Fibroblast of the aortic adventitia (primary cell): Measurements from ENCODE around the gene ALOX15. TPM values are rescaled to one million over a fixed set of nuclear protein-coding genes. Genes with fewer than 3 reads are reported as not detected.

ENCODE experiments used
- DNase-seq: peaks from one replicate; pipeline ENCODE4 v3.0.0-alpha.2; 2010; ENCODE audit warnings: low read depth
- H3K4me3 ChIP-seq: 2 replicates; pipeline ENCODE4 v1.5.1; 2011; ENCODE audit warnings: low read depth, mild to moderate bottlenecking, control low read depth, low read length, moderate library complexity
- CTCF ChIP-seq: IDR thresholded peaks from 2 replicates; pipeline ENCODE4 v1.5.1; 2011; ENCODE audit warnings: mild to moderate bottlenecking, low read length, control low read depth, inconsistent platforms; ENCODE audit not compliant: insufficient read depth
- total RNA-seq: library from RNA; depleted of rRNA; stranded (reverse); fragments of >200 nt; gene quantifications from 2 replicates; pipeline ENCODE4 v1.2.3, GENCODE V29; 2012; ENCODE audit warnings: low replicate concordance

The ALOX15 gene
- total RNA-seq, 1 donor = not detected

DNA sequence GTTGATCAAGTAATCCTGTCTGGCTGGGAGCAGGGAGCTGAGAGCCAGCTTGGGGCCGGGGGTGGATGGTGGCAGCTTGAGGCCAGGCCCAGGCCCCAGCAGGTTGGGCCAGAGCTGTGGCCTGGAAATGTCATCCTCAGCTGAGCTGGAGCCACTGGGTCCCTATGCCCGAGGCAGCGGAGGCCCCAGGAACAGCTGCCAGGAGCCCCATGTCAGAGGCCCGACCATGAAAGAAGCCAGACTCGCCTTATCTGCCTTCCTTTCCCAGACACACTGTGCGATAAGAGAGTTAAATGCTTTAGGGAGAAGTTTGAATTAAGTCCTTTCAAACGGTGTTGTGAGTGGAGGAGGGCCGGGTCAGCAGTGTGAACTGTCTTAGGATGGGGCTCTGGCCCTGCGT, 53.7 kb downstream of the ALOX15 start:
- DNase-seq = no peak
- H3K4me3 ChIP-seq = no peak overlapping the region
- no peak for TF ChIP-seq CTCF

GRCh38 chr17:4587195-4587594, 54.3 kb downstream of the ALOX15 start:
- H3K4me3 ChIP-seq = no peak overlapping the region
- no peak for TF ChIP-seq CTCF
- DNase-seq = no peak

DNA sequence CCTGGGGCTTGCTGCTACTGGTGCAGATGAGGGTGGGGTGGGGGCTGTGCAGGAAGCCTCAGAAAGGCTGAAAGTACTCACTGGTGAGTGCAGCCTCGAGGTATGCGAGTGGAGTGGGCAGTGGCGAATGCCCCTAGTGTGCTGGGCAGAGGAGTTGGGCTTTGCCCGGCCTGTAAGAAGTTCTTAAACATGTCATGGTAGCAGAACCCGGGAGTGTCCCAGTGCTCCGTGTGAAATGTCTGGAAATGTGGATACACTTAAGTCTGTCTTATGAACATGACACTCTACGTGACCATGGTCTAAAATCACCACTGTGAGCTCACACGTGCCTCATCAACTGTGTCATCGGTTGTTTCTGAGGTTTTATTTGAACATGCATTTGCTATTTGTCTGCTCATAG, 55.4 kb downstream of the ALOX15 start:
- H3K4me3 ChIP-seq = no peak overlapping the region
- no peak for DNase-seq
- TF ChIP-seq CTCF = no peak

- H3K4me3 ChIP-seq = no peak overlapping the region
- DNase-seq = no peak
- no peak for TF ChIP-seq CTCF
Observed at GRCh38 chr17:4585638-4585994, 55.9 kb downstream of the ALOX15 start.

DNA sequence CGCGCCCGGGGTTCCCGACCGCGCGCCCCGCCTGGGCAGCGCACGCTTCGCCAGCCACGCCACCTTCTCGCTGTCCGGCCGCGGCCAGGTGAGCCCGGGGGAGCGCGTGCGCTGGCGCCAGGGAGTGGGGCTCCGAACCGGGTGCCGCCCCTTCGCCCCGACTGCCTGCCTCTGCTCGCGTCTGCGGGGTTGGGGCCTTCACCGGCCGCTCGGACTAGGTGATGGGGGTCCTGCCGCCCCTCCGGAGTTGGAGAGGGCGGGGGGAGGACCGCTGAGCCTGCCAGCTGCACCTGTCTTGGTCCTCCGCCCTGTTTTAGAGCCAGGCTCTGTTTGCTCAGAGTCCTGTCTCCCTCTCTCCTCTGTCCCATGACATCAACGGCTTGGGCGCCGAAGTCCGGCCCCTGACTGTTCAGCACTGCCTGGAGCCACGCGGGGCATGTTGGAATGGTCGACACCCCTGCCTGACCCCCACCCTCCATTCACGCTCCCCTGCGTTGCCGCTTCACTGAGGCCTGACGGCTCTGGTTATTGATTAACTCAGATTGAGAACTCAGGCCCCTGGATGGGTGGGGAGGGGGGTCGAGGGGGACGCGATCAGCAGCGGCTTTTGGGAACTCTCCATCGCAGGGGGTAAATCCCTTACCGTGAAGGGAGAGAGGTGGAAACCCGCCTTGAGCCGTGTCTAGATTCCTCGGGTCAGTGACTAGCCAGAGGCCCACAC, 56.4 kb downstream of the ALOX15 start:
- no peak for DNase-seq
- no peak overlapping the region for H3K4me3 ChIP-seq
- no peak for TF ChIP-seq CTCF

DNA sequence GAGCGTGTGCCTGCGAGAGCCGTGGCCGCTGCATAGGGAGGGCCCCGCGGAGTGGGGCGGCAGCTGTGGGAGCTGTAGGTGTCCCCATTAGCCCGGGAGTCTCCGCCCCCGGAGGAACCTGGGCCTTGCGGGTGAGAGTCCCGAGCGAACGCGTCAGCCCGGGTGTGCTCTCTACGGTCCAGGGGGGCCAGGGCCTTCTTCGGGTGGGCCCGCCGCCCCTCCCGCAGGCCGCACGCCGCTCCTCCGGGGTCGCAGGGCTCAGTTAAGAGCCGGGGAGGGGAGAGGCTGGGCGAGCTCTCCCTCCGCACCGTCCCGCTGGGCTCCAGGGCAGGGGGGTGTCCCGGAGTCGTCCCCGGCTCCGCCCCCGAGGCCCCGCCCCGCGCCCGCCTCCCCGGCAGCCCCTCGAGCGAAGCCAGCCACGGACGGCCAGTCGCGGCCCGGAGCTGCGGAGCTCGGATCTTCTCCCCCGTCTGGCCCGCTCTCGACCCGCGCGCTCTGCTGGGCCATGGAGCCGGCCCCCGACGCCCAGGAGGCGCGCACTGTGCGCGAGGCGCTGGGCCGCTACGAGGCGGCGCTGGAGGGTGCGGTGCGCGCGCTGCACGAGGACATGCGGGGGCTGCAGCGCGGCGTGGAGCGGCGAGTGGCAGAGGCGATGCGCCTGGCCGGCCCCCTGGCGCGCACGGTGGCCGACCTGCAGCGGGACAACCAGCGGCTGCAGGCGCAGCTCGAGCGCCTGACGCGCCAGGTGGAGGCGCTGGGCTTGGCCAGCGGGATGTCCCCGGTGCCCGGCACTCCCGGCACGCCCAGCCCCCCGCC, 57.2 kb downstream of the ALOX15 start, which contains the start of gene SMTNL2:
Gene SMTNL2, plus strand, starts transcription at position 429 of the 816 bp plus-strand sequence. Its CDS starts 77 bp downstream, at position 506.
- no peak for DNase-seq
- no peak within 1 kb of the TSS for H3K4me3 ChIP-seq
- TF ChIP-seq CTCF = no peak
